NCI-H2029 treated with DMSO at 0.1 percent for 48 hours (cell line): ENCODE data around the gene CPSF6.
"Not testable (repeated sequence)": the region's sequence is repeated elsewhere in the genome, so short reads cannot be mapped to it uniquely, and the experiment has no call there.

Experiments used
- DNase-seq: peaks from one replicate; lab custom pipeline; 2025; lab: John Stamatoyannopoulos, UW

Gene CPSF6

DNA sequence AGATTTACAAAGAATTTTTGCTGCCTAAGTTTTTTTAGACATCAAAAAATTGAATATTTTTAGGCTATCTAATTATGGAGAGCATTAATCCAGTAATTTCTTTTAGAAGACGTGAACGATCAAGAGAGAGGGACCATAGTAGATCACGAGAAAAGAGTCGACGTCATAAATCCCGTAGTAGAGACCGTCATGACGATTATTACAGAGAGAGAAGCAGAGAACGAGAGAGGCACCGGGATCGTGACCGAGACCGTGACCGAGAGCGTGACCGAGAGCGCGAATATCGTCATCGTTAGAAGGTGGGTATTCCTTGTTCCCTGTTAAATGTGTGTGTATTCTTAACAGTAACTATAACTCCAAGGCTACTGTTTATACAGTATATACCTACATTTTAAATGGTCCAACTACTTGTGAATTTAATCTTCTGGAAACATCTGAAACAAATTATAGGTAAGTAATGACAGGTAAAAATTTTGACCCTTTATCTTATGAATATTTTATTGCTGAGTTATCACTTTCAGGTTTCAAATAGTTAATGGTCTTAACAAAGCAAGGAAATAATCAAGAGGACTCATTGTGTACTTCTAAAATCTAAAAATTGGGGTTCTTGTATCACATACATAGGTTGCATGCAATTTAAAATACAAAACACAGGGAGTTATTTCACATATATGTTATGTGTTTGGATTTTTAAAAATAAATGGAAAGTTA is 23.1 kb downstream of the CPSF6 start:
- no peak for DNase-seq

DNA sequence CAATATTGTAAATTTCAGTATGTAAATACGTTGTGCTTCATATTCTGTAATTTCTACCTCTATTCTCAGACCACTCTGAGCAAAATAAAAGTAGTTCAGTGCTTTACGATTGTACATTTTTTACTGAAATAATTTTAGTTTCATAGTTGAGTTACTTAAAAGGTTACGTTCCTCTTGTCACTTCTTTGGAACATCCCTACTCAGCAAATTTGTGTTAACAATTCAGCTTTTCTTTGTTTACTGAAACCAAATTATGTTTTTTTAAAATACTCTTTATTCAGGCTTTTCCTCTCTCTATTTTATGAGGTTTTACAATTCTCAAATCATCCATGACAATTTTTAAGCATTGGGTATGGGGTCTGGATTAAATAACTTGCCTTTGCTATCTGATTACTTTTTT is 25.8 kb downstream of the CPSF6 start:
- DNase-seq: no peak

DNA sequence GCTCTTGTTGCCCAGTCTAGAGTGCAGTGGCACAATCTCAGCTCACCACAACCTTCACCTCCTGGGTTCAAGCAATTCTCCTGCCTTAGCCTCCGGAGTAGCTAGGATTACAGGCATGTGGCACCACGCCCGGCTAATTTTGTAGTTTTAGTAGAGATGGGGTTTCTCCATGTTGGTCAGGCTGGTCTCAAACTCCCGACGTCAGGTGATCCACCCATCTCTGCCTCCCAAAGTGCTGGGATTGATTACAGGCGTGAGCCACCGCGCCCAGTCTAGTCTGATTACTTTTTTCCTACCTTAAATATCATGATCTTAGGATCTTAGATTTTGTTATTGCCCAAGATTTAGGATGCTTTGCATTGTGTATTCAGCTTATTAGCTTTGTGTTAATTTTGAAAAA is 26.3 kb downstream of the CPSF6 start:
- not testable (repeated sequence) for DNase-seq

DNA sequence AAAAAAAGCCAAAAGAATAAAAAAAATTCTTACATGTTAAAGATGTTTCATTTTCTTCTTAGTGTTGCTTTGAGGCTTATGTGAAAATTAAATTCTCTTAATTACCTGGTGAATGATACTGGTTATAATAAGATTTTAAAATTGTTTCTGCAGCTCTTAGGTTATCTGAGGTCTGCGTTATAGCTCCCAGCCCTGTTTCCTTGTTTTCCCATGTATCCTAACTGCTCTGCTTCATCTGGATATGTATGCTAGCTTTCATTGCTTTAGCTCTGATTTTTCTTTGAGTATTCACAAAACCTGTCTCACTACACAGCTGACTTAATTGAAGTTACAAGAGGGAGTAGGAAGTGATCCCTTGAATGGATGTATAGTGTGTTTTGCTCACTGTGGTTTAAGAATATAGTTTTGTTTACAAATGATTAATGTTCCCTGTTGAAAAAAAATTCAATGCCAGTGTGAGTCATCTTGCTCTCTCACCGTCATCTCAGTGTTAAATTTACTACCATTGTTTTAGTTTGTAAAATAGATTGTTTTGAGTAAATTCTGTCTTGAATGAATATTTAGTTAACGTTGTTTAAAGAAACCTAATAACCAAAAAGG is 26.8 kb downstream of the CPSF6 start:
- DNase-seq: no peak

DNA sequence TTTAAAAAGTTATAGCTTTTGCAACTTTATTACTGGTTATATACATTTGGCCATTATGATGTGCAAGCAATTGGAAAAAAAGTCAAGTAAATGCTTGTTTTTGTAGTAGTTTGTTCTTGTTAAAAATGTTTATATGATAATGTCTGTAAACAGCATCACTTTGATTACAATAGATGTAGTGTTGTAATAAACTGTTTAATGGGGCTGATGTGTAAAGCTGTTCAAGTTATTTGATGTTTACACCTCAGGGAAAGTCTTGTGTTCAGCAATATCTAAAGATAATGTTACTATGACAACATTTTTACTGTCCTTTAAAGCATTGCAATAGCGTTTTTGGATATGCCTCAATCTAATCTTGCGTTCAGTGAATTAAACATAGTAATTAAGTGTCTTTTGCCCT is 30.4 kb downstream of the CPSF6 start:
- DNase-seq: no peak

DNA sequence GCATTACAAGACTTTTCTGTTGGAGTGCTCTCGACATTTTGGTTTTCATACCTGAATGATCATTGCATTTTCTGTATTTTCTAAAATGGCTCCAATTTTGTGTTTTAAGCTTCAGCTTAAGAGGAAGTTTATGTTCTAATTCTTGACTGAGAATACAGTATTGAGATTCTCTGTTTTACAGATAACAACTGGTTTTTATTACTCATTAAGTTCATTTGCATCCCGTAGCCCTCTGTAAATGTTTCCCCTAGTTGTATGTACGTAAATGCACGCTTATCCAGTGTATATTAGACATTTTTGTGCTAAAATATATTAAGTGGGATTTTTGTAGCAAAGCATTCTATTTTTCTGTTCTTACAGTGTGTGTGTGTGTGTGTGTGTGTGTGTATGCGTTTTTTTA is 33.1 kb downstream of the CPSF6 start:
- no peak for DNase-seq

DNA sequence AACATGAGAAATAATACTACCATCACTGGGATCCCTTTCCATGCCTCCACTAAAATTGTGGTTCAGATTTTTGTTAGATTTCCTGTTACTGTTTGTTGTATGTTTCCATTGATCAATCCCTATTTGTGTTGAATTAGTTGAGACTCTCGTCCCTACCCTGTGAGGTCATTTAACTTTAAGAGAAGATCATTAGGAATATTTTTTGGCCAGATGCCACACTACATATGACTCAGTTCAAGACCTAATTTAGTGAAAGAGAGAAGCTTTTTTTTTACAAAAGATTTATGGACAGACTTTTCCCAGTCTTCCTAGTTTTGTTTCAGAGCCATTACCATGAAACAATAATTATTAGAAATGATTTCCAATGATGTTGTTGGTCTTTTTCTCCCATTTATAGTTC is 35.5 kb downstream of the CPSF6 start:
- no peak for DNase-seq

DNA sequence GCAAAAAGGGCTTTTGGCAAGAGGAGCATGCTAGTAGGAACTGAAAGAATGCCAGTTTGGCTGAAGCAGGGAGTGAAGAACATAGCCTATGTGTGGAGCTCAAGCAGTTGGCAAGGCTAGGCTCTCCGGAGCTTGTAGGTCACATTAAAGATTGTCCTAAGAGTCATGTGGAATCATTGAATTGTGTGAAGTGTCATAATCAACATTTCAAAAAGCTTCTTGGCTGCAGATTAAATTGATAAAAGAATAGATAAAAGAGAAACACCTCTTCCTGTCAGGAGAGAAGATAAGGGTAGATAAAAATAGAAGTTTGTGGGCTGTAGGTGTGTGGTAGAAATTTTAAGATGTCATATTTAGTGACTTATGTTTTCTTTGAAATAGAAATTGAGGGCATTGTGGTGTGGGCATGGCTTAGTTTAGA is 36.1 kb downstream of the CPSF6 start:
- DNase-seq: no peak

DNA sequence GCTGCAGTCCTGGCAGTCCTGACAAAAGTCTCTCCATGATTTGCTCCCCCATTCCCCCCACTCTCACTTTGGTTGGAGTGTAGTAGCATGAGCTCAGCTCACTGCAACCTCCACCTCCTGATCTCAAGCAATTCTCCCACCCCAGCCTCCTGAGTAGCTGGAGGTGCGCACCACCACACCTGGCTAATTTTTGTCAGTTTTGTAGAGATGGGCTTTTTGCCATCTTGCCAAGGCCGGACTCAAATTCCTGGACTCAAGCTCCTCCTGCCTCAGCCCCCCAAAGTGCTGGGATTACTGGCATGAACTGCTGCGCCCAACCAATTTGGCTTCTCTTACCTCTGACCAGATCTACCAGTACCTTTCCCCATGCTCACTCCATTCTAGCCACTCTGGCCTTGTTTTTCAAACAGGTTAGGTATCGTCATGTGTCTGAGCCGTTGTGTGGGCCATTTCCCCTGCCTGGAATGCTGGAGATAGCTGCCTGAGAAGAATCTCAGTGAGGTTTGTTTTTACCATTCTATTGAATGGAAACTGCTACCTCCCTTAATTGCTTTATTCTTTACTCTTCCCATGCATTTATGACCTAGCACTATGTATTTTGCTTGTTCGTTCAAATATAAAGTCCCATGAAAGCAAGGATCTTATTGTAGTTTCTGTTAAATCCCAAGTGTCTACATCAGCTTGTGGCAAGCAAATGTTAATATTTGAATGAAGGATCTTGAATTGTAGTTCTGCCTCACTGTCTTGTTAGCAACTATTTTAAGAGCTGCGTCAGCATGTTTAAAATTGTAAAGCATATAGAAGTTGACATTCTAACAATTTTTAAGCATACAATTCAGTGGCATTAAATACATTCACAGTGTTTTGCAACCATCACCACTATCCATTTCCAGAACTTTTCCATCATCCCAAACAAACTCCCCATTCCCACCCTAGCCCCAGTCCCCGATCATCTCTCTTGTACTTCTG is 39.7 kb downstream of the CPSF6 start:
- DNase-seq: no peak

DNA sequence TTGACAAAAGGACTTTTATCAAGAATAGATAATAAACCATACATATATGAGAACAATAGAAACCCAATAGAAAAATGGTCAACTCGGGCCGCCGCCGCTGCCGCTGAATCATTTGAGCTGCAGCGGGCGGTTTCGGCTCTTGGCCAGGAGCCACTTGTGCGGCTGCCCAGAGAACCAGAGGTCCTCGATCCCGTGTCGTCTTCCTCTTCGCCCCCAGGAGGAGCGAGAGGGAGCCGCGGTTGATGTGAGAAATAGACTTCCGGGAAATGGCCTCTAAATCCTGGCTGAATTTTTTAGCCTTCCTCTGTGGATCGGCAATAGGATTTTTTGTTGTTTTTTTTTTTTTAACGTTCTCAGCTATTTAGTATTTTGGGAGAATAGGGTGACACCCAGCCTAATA is 44.8 kb downstream of the CPSF6 start:
- peak; percentile 68 for DNase-seq

DNA sequence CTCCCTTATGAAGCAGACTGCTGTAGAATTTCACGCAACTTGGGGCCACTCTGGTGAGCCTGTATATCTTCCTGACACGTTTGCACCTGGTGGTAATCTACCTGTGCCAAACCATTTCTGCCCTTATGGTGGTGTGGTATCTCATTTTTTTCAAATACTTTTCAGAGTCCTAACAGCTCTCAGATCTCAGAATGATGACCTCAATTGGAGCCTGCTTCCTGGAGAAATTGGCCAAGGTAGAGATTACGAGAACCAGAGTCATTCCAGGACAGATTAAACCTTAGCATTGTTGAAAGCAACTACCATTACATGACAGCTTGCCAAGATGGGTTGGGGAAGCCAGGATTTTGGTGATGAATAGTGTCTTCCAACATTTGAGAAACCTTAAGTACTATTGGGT is 48.2 kb downstream of the CPSF6 start:
- no peak for DNase-seq

DNA sequence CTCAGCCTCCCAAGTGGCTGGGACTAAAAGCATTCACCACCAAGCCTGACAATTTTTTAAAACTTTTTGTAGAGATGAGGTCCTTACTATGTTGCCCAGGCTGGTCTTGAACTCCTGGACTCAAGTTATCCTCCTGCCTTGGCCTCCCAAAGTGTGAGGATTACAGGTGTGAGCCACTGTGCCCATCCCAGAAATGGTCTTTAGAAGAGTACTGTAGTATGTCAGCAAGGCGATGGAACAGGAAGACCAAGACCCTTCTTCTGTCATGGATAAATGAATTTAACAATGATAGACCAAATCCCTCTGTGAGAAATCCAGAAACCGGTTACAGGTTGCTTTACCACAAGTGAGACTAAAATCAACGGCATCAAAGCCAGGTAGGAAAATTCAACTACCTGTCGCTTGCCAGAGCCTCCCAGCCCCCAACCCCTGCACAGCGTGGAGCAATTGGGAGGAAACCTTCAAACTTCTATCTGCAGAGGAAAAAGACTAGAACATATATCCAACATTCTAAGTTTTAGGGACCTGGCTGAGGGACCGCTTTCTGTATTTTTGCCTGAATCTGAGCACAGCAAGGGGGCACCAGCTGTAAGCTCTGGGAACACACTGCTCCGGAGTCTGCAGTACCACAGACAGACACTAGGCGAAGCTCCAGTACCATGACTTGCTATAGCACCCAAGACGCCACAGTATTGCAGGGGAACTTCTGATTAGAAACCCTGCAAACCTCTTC is 51.3 kb downstream of the CPSF6 start:
- peak; percentile 69 for DNase-seq

DNA sequence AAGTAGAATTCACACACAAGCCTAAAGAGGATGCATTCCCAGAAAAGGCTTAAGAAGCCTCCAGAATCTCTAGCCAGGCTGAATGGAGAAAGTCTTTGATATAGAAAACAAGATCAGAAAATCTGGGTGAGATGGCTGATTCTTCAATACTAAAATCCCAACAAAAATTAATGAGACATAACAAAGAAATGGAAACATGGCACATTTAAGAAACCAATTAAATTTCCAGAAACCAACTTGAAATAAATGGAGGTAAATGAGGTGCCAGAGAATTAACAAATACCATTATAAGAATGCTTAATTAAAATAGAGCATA is 51.9 kb downstream of the CPSF6 start:
- no peak for DNase-seq

DNA sequence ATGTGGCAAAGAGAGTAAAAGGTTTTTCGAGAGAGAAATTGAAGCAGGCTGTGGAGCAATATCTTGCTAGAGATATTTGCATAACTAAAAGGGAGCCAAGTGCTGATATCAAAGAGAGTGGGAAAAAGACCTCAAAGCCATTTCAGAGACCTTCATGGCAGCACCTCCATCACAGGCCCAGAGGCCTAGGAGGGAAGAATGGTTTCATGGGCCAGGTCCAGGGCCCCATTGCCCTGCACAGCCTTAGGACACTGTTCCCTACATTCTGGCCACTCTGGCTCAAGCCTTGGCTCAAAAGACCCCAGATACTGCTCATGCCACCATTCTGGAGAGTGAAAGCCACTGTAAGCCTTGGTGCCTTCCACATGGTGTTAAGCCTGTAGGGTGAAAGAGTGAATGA is 58.8 kb downstream of the CPSF6 start:
- no peak for DNase-seq

DNA sequence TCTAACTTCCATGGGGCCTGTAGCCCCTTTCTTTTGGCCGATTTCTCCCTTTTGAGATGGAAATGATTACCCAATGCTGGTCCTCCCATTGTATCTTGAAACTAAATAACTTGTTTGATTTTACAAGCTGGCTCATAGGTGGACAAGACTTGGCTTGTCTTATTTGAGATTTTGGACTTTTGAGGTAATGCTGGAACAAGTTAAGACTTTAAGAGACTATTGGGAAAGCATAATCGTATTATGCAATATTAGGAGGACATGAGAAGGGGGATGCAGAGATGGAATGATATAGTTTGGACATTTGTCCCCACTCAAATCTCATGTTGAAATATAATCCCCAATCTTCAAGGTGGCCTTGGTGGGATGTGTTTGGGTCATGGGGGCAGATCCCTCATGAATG is 59.6 kb downstream of the CPSF6 start:
- no peak for DNase-seq

DNA sequence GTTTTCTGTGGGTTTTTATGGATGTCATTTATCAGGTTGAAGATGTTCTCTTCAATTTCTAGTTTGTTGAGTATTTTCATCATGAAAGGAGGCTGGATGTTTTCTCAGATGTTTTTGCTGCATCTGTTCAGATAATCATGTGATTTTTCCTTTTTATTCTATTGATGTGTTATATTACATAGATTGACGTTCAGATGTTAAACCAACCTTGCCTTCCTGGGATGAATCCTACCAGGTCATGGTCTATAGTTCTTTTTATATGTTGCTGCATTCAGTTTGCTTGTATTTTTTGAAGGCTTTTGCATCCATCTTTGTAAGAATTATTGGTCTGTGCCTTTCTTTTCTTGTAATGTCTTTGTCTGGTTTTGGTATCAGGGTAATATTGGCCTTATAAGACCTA is 64.9 kb downstream of the CPSF6 start:
- DNase-seq: no peak

DNA sequence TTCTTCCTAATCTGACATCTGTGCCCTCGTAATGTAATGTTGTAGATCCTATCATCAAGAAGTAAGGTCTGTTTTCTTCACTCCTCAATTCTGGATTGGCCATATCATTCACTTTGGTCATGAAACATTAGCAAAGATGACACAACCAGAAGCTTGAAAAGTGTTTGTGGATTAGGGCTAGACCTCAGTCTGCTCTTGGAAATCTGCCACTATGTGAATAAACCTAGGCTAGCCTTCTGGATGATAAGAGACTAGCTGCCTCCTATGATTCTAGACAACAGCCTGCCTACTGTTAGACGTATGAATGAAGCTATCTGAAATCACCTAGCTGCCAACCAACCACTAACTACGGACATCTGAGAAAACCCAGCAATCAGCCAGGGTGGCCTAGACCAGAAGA is 70.1 kb downstream of the CPSF6 start:
- no peak for DNase-seq

DNA sequence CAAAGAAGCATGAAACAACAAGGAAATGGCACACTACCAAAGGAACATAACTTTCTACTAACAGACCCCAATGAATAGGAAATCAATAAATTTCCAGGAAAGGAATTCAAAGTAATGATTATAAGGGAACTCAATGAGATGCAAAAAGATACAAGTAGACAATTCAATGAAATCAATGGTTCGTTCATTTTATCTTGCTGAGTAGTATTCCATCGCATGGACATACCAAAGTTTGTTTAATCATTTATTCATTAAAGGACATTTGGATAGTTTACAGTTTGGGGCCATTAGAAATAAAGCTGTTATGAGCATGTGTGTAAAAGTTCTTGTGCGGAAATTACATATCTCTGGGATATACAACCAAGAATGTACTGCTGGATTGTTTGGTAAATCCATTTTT is 73.8 kb downstream of the CPSF6 start:
- no peak for DNase-seq

DNA sequence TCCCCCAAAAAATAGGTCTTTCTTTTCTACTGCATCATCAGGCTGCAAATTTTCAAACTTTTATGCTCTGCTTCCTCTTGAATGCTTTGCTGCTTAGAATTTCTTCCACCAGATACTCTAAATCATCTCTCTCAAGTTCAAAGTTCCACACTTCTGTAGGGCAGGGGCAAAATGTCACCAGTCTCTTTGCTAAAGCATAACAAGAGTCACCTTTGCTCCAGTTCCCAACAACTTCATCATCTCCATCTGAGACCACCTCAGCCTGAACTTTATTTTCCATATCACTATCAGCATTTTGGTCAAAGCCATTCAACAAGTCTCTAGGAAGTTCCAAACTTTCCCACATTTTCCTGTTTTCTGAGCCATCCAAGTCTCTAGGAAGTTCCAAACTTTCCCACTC is 77.4 kb downstream of the CPSF6 start:
- not testable (repeated sequence) for DNase-seq

DNA sequence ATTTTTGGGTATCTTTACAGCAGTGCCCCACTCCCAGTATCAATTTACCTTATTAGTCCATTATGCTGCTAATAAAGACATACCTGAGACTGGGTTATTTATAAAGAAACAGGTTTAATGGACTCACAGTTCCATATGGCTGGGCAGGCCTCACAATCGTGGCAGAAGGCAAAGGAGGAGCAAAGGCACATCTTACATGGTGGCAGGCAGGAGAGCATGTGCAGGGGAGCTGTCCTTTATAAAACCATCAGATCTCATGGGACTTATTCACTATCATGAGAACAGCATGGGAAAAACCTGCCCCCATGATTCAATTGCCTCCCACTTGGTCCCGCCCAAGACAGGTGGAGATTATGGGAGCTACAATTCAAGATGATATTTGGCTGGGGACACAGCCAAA is 77.9 kb downstream of the CPSF6 start:
- DNase-seq: not testable (repeated sequence)

DNA sequence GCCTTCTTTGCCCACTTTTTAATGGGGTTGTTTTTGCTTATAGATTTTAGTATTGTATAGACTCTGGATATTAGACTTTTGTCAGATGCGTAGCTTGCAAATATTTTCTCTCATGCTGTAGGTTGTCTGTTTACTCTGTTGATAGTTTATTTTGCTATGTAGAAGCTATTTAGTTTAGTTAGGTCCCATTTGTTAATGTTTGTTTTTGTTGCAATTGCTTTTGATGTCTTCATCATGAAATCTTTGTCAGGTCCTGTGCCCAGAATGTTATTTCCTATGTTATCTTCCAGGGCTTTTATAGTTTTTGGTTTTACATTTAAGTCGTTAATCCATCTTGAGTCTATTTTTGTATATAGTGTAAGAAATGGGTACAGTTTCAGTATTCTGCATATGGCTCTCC is 78.9 kb downstream of the CPSF6 start:
- no peak for DNase-seq

DNA sequence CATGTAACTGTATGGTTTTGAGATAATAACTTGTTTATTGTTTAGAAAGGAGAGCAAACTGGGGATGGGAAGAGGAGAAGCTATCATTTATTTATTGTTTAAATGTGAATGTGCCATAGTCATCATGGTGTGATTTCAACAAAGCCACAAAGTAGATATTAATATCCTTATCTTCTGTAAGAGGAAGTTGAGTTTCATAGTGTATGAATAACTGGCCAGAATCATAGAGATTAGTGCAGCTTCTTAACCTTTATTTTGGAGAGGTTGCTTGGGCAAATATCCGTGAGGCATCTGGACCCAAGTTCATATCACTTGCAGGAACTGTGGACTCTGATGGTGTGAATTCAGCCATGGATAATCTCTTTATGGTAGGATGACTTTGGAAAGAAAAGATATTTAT is 82.0 kb downstream of the CPSF6 start:
- no peak for DNase-seq
